Natural killer cell (primary cell): Measurements from ENCODE around the gene CAMK2N1. TPM values are rescaled to one million over a fixed set of nuclear protein-coding genes. Genes with fewer than 3 reads are reported as not detected.

Source experiments
- ATAC-seq, 3 donors: fragments of 150-1000 bp in 2 of 3; fragments of 200-7000 bp in 1 of 3; cut with Tn5 transposase; 1 replicate in 1 of 3; 2 replicates in 2 of 3; pipeline ENCODE4 v1.10.0; 2021; ENCODE audit warnings: mild to moderate bottlenecking in 2 of 3, moderate library complexity in 2 of 3
- DNase-seq, 2 donors: peaks; one replicate each; pipeline versions ENCODE4 v3.0.0 to v3.0.0-alpha.2; 2013 to 2021; ENCODE audit warnings: mixed read lengths in 1 of 2
- H3K27ac ChIP-seq: one replicate; pipeline ENCODE4 v1.5.1; 2013; ENCODE audit warnings: mild to moderate bottlenecking, low read length
- H3K27me3 ChIP-seq: one replicate; pipeline ENCODE4 v1.6.1; 2013; ENCODE audit warnings: low read length; ENCODE audit not compliant: control insufficient read depth, insufficient read depth
- H3K36me3 ChIP-seq: one replicate; pipeline ENCODE4 v1.6.1; 2013; ENCODE audit warnings: low read length; ENCODE audit not compliant: control insufficient read depth, insufficient read depth
- H3K4me1 ChIP-seq: one replicate; pipeline ENCODE4 v1.6.1; 2013; ENCODE audit warnings: low read length; ENCODE audit not compliant: control insufficient read depth, insufficient read depth
- H3K4me3 ChIP-seq: one replicate; pipeline ENCODE4 v1.5.1; 2013; ENCODE audit warnings: low read length
- H3K9me3 ChIP-seq: one replicate; pipeline ENCODE4 v1.6.1; 2013; ENCODE audit warnings: low read length; ENCODE audit not compliant: control insufficient read depth, insufficient read depth
- H3K27ac Mint-ChIP-seq, 2 donors: one replicate each; pipeline ENCODE4 v1.8.0; 2022; ENCODE audit warnings: mild to moderate bottlenecking in 2 of 2, mixed read lengths in 2 of 2, moderate library complexity in 1 of 2
- H3K27me3 Mint-ChIP-seq, 2 donors: one replicate each; pipeline ENCODE4 v1.8.0; 2022; ENCODE audit warnings: low read depth in 2 of 2, mixed read lengths in 2 of 2
- H3K36me3 Mint-ChIP-seq: one replicate; pipeline ENCODE4 v1.8.0; 2022; ENCODE audit warnings: mixed read lengths
- H3K4me1 Mint-ChIP-seq, 2 donors: one replicate each; pipeline ENCODE4 v1.8.0; 2022; ENCODE audit warnings: mixed read lengths in 2 of 2
- H3K4me3 Mint-ChIP-seq: one replicate; pipeline ENCODE4 v1.8.0; 2022; ENCODE audit warnings: mild to moderate bottlenecking, moderate library complexity, mixed read lengths
- H3K9me3 Mint-ChIP-seq, 2 donors: one replicate each; pipeline ENCODE4 v1.8.0; 2022; ENCODE audit warnings: mixed read lengths in 2 of 2
- CTCF ChIP-seq: fragments of 200-600 bp; IDR thresholded peaks from one replicate; pipeline ENCODE4 v1.8.0; 2022; ENCODE audit warnings: antibody characterized with exemption
- WGBS: methylation state at CpG from one replicate; pipeline ENCODE4 v1.1.7; 2013; ENCODE audit warnings: missing lambda C conversion rate; ENCODE audit not compliant: insufficient coverage; 5-methylcytosine and 5-hydroxymethylcytosine counted together
- intact Hi-C: fragments of 100-400 bp; cut with micrococcal nuclease; formaldehyde crosslinking; loops from one replicate; pipeline ENCODE4 v1.14.2; 2022
- total RNA-seq, 4 donors: library from RNA; stranded (reverse); fragments of 120-200 nt in 1 of 4; gene quantifications; one replicate each; pipeline versions ENCODE4 v1.2.3 to v1.2.4, GENCODE V29; 2013 to 2022

CAMK2N1 gene
- total RNA-seq, 3 donors from 2014 or later (not counting 1 experiment from before 2014, with no cell fraction given), result 1.6 to 2.6 (median 1.6) TPM

GRCh38 chr1:20487236-20487590 is 1.2 kb upstream of the CAMK2N1 start:
- TF ChIP-seq CTCF, result no peak
- no peak overlapping the region for H3K4me3 ChIP-seq
- Mint-ChIP-seq H3K27ac (no peak overlapping the region), H3K4me3 (peak overlapping the region; percentile 79), H3K36me3 (no peaks in the 10 kb centered on the region), H3K4me1 (peaks cover 0 to 14% of the 10 kb centered on the region in 2 donors), H3K9me3 (no peaks in the 10 kb centered on the region), H3K27me3 (peaks cover 49 to 52% of the 10 kb centered on the region in 2 donors)
- peaks cover 28% of the 10 kb centered on the region for H3K27me3 ChIP-seq
- DNase-seq, result no peak
- H3K36me3 ChIP-seq, result no peaks in the 10 kb centered on the region
- intact Hi-C loops, result no loop called here
- WGBS, result 8% methylated on average over 3 of the region's 4 CpGs
- no peak for ATAC-seq
- H3K27ac ChIP-seq, result no peak overlapping the region
- H3K9me3 ChIP-seq, result no peaks in the 10 kb centered on the region
- H3K4me1 ChIP-seq, result peaks cover 27% of the 10 kb centered on the region

- no peak for TF ChIP-seq CTCF
- Histone ChIP-seq H3K9me3 (no peaks in the 10 kb centered on the region), H3K27me3 (peaks cover 28% of the 10 kb centered on the region), H3K4me1 (peaks cover 27% of the 10 kb centered on the region), H3K4me3 (peak overlapping the region; percentile 35), H3K27ac (no peak overlapping the region), H3K36me3 (no peaks in the 10 kb centered on the region)
- WGBS, result 5% methylated on average over 48 of the region's 51 CpGs
- Mint-ChIP-seq H3K9me3 (no peaks in the 10 kb centered on the region), H3K36me3 (no peaks in the 10 kb centered on the region), H3K27me3 (peaks cover 49 to 57% of the 10 kb centered on the region in 2 donors), H3K4me3 (peak overlapping the region; percentile 79), H3K4me1 (peaks cover 0 to 14% of the 10 kb centered on the region in 2 donors), H3K27ac (no peak overlapping the region)
- peak in 1 of 2 donors; percentile 34 for DNase-seq
- intact Hi-C loops, result no loop called here
- ATAC-seq, result peak in 1 of 3 donors; percentile 19
Measured at GRCh38 chr1:20486457-20487235, 636 bp upstream of the CAMK2N1 start.

DNA sequence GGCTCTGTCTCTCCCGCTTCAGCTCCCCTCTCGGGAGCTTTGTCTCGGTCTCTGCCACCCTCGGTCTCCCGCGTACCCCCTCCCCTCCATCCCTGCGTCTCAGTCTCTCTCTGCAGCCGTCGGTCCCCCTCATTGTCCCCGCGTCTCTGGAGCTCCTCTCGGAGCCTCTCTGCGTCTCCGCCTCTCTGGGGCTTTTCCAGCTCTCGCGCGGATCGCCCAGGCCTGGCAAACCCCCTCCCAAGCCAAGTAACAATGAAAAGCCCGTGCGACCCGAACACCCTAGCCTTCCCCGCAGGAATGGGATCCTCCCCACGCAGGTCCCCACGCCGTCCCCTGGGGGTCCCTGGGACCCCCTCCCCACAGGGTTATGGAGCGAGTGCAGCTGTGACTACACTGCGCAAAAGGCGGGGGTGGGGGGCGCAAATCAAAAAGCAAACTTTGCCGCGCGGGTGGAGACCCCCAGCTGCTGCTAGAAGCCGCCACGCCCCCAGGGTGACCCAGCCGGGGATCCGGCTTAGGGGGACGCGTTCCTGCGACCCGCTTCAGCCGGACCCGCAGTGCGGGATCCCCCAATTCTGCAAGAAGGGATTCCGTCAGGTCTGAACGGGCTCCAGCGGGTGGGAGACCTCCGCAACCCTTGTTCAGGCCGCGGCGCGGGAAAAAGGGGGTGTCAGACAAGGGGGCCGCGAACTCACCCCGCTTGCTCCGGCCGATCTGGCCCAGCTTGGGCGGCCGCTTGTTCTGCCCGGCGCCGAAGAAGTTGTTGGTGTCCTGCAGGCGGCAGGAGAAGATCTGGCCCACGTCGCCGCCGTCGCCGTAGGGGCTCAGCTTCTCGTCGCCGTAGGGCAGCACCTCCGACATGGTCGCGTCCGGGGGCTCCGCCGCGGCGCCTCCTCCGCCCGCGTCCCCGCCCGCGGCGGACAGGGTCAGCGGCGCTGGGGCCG is 1.2 kb downstream of the CAMK2N1 start:
- no peak overlapping the region for H3K27ac Mint-ChIP-seq
- peak in 1 of 3 donors; percentile 15 for ATAC-seq
- H3K27me3 ChIP-seq, result peaks cover 28% of the 10 kb centered on the region

More for the DNA sequence above, 1.2 kb downstream of the CAMK2N1 start:
- 4% methylated on average over 89 of the region's 89 CpGs for WGBS
- peaks cover 59 to 71% of the 10 kb centered on the region in 2 donors for H3K27me3 Mint-ChIP-seq
- no peak for DNase-seq
- Histone ChIP-seq H3K36me3 (no peaks in the 10 kb centered on the region), H3K4me3 (peak overlapping the region; percentile 25), H3K9me3 (no peaks in the 10 kb centered on the region), H3K27ac (no peak overlapping the region), H3K4me1 (peaks cover 27% of the 10 kb centered on the region)
- peaks cover 0 to 14% of the 10 kb centered on the region in 2 donors for H3K4me1 Mint-ChIP-seq
- intact Hi-C loops, result no loop called here
- H3K4me3 Mint-ChIP-seq, result peak overlapping the region; percentile 68
- no peak for TF ChIP-seq CTCF
- no peaks in the 10 kb centered on the region for H3K36me3 Mint-ChIP-seq
- H3K9me3 Mint-ChIP-seq, result no peaks in the 10 kb centered on the region
